Skin of body (tissue), 2 donors: ENCODE results near the gene SPRING1. TPM values are rescaled to one million over a fixed set of nuclear protein-coding genes. Genes with fewer than 3 reads are reported as not detected.

Experiments
- DNase-seq: peaks from one replicate; lab custom pipeline; 2025; lab: John Stamatoyannopoulos, UW
- total RNA-seq: library from RNA; depleted of rRNA; stranded (reverse); fragments of >200 nt; gene quantifications from one replicate; pipeline ENCODE4 v1.2.3, GENCODE V29; 2014

Gene SPRING1
- total RNA-seq, 1 donor from 2014 or later, result 9.2 TPM

- DNase-seq, result no peak
Measured at GRCh38 chr12:116739381-116739887, 1.6 kb upstream of the SPRING1 start.

- no peak for DNase-seq
Measured at GRCh38 chr12:116736962-116737773, 701 bp downstream of the SPRING1 start.

GRCh38 chr12:116735951-116736599 lies 1.8 kb downstream of the SPRING1 start:
- no peak for DNase-seq

GRCh38 chr12:116735084-116735483 lies 2.8 kb downstream of the SPRING1 start:
- DNase-seq, result no peak

GRCh38 chr12:116734156-116734768 lies 3.6 kb downstream of the SPRING1 start:
- DNase-seq, result no peak

- DNase-seq, result no peak
Measured at GRCh38 chr12:116731801-116732200, 6.1 kb downstream of the SPRING1 start.

- DNase-seq, result no peak
Measured at GRCh38 chr12:116727891-116728290, 10.0 kb downstream of the SPRING1 start.

- no peak for DNase-seq
Measured at GRCh38 chr12:116727261-116727660, 10.6 kb downstream of the SPRING1 start.

- DNase-seq, result peak; percentile 6
Measured at GRCh38 chr12:116726694-116727093, 11.2 kb downstream of the SPRING1 start.

GRCh38 chr12:116722245-116722644 lies 15.6 kb downstream of the SPRING1 start:
- DNase-seq, result no peak

GRCh38 chr12:116719731-116720528 lies 17.9 kb downstream of the SPRING1 start:
- no peak for DNase-seq

- no peak for DNase-seq
Measured at GRCh38 chr12:116718655-116719454, 19.0 kb downstream of the SPRING1 start.

GRCh38 chr12:116717466-116718437 lies 20.1 kb downstream of the SPRING1 start:
- no peak for DNase-seq

- no peak for DNase-seq
Measured at GRCh38 chr12:116714175-116714574, 23.7 kb downstream of the SPRING1 start.

- DNase-seq, result no peak
Measured at GRCh38 chr12:116713527-116713926, 24.3 kb downstream of the SPRING1 start.

- no peak for DNase-seq
Measured at GRCh38 chr12:116712458-116713303, 25.2 kb downstream of the SPRING1 start.

- no peak for DNase-seq
Measured at GRCh38 chr12:116710370-116711150, 27.3 kb downstream of the SPRING1 start.

- DNase-seq, result no peak
Measured at GRCh38 chr12:116709768-116710167, 28.1 kb downstream of the SPRING1 start.
